ENCODE results near the gene SLC26A11.

The SLC26A11 gene

DNA sequence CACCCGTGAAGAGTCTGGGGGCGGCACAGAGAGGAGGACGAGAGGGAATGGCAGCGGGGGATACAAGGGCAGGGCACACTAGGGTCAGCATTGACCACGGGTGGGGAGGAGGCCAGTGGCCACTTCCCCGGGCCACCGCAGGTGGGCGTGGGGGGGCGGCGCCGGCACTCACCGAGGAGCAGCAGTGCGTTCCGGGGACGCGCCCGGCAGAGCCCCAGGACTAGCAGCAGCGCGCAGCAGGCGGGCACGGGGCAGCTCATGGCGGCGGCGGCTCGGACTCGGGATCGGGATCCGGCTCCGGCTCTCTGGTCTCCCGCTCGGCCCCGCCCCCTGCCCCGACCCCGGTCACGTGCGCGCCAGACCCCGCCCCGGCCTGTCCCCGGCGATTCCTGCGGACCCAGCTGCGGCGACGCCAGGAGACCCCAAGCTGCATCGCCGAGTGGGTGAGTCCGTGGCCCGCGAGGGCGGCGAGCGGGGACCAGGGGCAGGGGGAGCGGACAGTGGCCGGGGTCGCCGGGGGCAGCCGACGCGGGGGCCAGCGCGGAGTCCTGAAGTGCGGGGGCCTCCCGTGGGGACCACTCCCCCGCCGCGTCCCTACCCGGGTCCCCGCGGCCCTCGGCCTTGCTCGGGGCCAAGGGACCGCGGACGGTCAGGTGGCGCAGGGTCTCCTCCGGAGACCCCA, at the start of gene SLC26A11, which contains the start of gene SGSH:
TSS of gene SLC26A11 (plus strand) at position 374 of the 682 bp plus-strand sequence. CDS start 1,134 bp downstream, outside the sequence.
TSS of gene SGSH (minus strand) at position 280 of the 682 bp plus-strand sequence. CDS start at position 260, 20 bp downstream.
- peak; percentile 61 for DNase-seq (ENCODE audit: low read depth, low spot score)

GRCh38 chr17:80171681-80172080, 48.5 kb upstream of the SLC26A11 start:
- DNase-seq (ENCODE audit: low read depth, low spot score), result no peak

DNA sequence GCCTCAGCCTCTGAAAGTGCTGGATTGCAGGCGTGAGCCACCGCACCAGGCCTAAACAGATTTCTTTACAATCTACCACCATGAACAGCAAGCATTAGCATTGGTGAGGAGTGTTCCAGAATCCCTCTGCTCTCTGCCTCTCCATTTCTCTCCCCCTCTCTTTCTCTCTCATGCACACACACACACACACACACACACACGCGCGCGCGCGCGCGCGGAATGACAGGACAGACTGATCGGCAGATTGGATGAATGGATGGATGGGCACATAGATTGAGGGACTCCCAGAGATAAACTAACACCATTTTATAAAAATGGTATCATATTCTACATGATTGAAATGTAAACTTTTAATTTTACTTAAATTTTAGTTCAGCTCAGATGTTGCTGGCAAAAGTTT, 47.1 kb upstream of the SLC26A11 start:
- no peak for DNase-seq (ENCODE audit: low read depth, low spot score)

DNA sequence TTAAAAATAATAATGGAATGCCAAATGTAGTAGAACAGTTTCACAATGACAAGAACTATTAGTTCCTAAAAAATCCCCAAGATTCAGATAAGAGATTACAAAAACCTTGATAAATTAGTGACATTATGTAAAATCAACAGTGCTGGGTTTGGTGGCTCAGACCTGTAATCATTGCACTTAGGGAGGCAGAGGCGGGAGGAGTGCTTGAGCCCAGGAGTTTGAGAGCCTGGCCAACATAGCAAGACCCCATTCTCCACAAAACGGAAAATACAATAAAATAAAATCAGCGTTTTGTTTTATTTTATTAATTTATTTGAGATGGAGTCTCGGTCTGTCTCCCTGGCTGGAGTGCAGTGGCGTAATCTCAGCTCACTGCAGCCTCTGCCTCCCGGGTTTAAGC, 46.3 kb upstream of the SLC26A11 start:
- no peak for DNase-seq (ENCODE audit: low read depth, low spot score)

DNA sequence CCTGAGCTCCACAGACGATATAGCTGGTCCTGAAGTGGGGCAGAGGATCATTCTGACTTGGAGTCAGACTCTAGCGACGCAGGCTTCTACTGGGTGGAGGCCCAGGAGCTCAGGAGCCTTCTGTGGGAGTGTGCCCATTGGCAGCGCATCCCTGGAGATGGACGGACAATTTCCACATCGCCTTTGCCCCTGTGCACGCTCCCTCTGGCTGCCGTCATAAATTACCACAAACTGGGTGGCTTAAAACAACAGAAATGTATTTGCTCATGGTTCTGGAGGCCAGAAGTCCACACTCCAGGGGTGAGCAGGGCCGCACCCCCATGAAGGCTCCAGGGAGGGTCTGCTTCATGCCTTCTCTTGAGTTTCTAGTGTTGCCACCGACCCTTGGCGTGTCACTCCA, 43.5 kb upstream of the SLC26A11 start:
- no peak for DNase-seq (ENCODE audit: low read depth, low spot score)

DNA sequence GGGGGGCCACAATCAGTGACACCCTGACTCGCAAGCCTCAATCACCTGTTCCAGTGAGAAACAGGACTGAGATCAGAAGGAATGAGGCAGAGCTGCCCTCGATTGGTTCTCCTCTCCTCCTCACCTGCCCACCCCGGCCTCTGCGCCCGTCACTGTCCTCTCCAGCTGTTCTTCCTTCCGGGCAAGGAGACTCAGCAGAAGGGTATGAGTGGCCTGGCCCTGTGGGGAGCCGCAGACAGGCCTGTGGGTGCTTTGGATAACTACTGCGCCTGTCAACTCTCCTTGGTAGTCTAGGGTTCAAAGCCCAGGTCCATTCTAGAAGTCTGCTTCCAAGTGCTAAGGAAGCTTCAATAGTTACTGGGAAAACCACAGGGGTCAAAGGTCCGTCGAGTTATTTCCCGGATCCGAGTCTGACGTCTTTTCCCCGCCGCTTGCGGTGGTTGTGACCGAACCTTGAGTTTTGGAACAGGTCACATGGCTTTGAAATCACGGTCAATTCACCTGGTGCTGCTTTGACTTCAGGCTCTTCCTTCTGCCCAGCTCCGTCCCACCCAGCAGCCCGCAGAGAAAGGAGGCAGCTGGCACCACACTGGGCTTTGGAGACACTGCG, 42.1 kb upstream of the SLC26A11 start:
- DNase-seq (ENCODE audit: low read depth, low spot score), result no peak

GRCh38 chr17:80180192-80180591, 40.0 kb upstream of the SLC26A11 start:
- DNase-seq (ENCODE audit: low read depth, low spot score), result no peak

GRCh38 chr17:80181431-80181830, 38.8 kb upstream of the SLC26A11 start:
- no peak for DNase-seq (ENCODE audit: low read depth, low spot score)

- DNase-seq (ENCODE audit: low read depth, low spot score), result no peak
These were observed 37.9 kb upstream of the SLC26A11 start for GRCh38 chr17:80182118-80182844.

GRCh38 chr17:80182845-80183223, 37.4 kb upstream of the SLC26A11 start:
- DNase-seq (ENCODE audit: low read depth, low spot score), result no peak

GRCh38 chr17:80183581-80184422, 36.4 kb upstream of the SLC26A11 start:
- DNase-seq (ENCODE audit: low read depth, low spot score), result no peak

GRCh38 chr17:80184423-80184714, 35.9 kb upstream of the SLC26A11 start:
- DNase-seq (ENCODE audit: low read depth, low spot score), result no peak

DNA sequence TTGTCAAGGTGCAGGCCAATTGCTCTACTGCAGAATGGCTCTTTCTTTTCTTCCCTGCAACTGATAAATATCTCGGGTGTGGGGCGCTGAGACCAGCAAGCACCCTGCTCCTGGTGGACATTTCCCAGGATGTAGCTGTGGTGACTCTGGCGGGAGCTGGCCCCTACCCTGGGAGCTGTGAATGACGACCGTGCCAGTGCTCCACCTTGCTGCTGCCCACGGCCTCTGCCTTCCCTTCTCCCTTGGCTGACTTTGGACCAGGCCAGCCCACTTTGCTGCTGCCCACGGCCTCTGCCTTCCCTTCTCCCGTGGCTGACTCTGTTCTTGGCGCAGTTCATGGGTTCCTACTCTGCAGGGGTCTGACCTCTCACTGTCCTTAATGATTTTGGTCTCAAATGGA, 34.3 kb upstream of the SLC26A11 start:
- no peak for DNase-seq (ENCODE audit: low read depth, low spot score)

DNA sequence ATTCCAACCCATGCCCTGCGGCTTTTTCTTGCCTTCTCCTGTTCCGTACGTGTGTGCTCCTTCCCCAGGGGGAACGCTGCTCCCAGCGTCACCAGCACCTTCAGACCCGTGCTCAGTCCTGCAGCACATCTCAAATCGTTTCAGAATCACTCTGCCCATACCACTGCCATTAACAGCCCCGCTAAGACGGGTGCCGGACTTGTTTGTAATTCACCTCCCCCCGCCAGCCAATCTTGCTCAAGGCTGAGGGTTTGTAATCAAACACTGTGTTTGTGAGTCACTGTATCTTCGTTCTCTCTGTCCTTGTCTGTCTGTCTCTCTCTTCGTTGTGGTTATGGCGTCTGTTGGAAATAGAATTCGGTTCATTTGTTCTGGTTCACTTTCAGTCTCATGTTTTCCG, 33.1 kb upstream of the SLC26A11 start:
- no peak for DNase-seq (ENCODE audit: low read depth, low spot score)

GRCh38 chr17:80187515-80187941, 32.7 kb upstream of the SLC26A11 start:
- DNase-seq (ENCODE audit: low read depth, low spot score), result no peak

DNA sequence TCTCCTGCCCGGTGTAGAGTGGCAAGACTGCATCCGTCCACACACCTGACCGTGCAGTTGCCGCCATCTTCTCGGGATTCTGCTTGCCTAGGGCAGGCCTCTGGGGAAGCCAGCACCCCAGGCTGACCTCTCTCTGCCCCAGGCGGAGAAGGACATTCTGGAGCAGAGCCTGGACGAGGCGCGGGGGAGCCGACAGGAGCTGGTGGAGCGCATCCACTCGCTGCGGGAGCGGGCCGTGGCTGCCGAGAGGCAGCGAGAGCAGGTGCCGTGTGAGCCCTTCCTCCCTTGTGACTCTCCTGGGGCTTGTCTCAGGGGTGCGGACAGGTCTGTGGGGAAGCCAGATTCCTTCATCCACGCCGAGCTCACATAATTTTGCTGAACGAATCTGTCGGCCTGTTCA, 30.6 kb upstream of the SLC26A11 start:
- DNase-seq (ENCODE audit: low read depth, low spot score), result no peak

DNA sequence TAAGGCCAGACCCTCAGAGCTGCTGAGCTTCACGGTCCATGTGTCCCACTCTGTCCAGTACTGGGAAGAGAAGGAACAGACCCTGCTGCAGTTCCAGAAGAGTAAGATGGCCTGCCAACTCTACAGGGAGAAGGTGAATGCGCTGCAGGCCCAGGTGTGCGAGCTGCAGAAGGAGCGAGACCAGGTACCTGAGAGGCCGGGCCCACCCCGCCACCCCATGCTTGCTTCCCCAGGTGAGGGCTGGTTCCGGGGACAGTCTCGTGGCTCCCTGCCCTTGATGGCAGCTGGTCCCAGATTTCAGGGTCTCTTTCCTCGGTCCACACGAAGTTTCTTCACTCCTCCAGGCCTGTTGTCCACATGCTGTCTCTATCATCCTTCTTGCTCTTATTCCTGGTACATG, 29.5 kb upstream of the SLC26A11 start:
- DNase-seq (ENCODE audit: low read depth, low spot score), result no peak

DNA sequence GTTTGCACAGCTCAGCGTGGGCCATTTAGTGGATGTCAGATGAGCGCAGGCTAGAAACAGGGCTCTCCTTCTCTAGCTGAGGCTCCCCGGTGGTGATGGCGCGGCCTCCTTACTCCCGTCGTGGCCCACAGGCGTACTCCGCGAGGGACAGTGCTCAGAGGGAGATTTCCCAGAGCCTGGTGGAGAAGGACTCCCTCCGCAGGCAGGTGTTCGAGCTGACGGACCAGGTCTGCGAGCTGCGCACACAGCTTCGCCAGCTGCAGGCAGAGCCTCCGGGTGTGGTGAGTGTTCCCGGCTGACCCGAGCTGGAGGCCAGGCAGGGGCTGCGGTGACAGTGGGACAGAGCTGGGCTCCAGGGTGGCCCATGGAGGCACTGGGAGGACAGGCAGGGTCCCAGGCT, 29.0 kb upstream of the SLC26A11 start:
- DNase-seq (ENCODE audit: low read depth, low spot score), result peak; percentile 45

- DNase-seq (ENCODE audit: low read depth, low spot score), result no peak
These were observed 28.2 kb upstream of the SLC26A11 start for GRCh38 chr17:80191865-80192661.

GRCh38 chr17:80195141-80195540, 25.1 kb upstream of the SLC26A11 start:
- DNase-seq (ENCODE audit: low read depth, low spot score), result no peak

Measured in ELF-1 (cell line).